Ascending aorta (tissue), 2 donors: Measurements from ENCODE around the gene SNX25. TPM values are rescaled to one million over a fixed set of nuclear protein-coding genes. Genes with fewer than 3 reads are reported as not detected.
A peak's percentile ranks its signal among the peaks of the same experiment; 100 is the strongest.

Experiments used
- DNase-seq, 2 donors: peaks; one replicate each; pipeline ENCODE4 v3.0.0-alpha.2; 2019; ENCODE audit warnings: low spot score in 2 of 2
- H3K27ac ChIP-seq, 2 donors: fragments of 200-600 bp; sonication (generic); one replicate each; pipeline ENCODE4 v1.5.1; 2016 to 2017; ENCODE audit warnings: mild to moderate bottlenecking in 1 of 2
- H3K27me3 ChIP-seq: fragments of 200-600 bp; sonication (generic); one replicate; pipeline ENCODE4 v1.5.1; 2017
- H3K36me3 ChIP-seq, 2 donors: fragments of 200-600 bp; sonication (generic); one replicate each; pipeline ENCODE4 v1.5.1; 2016
- H3K4me1 ChIP-seq, 2 donors: fragments of 200-600 bp; sonication (generic); one replicate each; pipeline ENCODE4 v1.5.1; 2016 to 2017; ENCODE audit warnings: mild to moderate bottlenecking in 1 of 2
- H3K4me3 ChIP-seq, 2 donors: fragments of 200-600 bp; sonication (generic); one replicate each; pipeline ENCODE4 v1.5.1; 2016 to 2017; ENCODE audit warnings: mild to moderate bottlenecking in 1 of 2
- H3K9me3 ChIP-seq, 2 donors: fragments of 200-600 bp; sonication (generic); one replicate each; pipeline ENCODE4 v1.5.1; 2016
- intact Hi-C: fragments of 100-400 bp; cut with DNase I; formaldehyde crosslinking; loops from one replicate; pipeline ENCODE4 v1.15.1; 2023
- total RNA-seq: library from RNA; depleted of rRNA; stranded (reverse); fragments of >200 nt; gene quantifications from one replicate; pipeline ENCODE4 v1.1.0, GENCODE V29; 2016
- TF ChIP-seq, protein P1 (sequence below), 3 experiments: fragments of 200-600 bp in 2 of 3; fragments of 450-650 bp in 1 of 3; sonication (generic) in 2 of 3; IDR thresholded peaks; one replicate each; pipeline ENCODE4 v1.5.1; 2016 to 2019; ENCODE audit warnings: antibody characterized with exemption in 3 of 3, mild to moderate bottlenecking in 1 of 3, moderate library complexity in 1 of 3

The SNX25 gene
- total RNA-seq, 1 donor from 2014 or later = 18.7 TPM

GRCh38 chr4:185352741-185353140 is 143.3 kb downstream of the SNX25 start:
- no peaks in the 10 kb centered on the region for H3K27me3 ChIP-seq
- peaks cover 0 to 4% of the 10 kb centered on the region in 2 donors for H3K4me1 ChIP-seq
- H3K27ac ChIP-seq = no peak overlapping the region
- H3K9me3 ChIP-seq = no peaks in the 10 kb centered on the region
- H3K4me3 ChIP-seq = no peak overlapping the region
- H3K36me3 ChIP-seq = peaks cover 25 to 27% of the 10 kb centered on the region in 2 donors
- no peak for DNase-seq
- intact Hi-C loops = no loop called here
- TF ChIP-seq, protein P1, sequence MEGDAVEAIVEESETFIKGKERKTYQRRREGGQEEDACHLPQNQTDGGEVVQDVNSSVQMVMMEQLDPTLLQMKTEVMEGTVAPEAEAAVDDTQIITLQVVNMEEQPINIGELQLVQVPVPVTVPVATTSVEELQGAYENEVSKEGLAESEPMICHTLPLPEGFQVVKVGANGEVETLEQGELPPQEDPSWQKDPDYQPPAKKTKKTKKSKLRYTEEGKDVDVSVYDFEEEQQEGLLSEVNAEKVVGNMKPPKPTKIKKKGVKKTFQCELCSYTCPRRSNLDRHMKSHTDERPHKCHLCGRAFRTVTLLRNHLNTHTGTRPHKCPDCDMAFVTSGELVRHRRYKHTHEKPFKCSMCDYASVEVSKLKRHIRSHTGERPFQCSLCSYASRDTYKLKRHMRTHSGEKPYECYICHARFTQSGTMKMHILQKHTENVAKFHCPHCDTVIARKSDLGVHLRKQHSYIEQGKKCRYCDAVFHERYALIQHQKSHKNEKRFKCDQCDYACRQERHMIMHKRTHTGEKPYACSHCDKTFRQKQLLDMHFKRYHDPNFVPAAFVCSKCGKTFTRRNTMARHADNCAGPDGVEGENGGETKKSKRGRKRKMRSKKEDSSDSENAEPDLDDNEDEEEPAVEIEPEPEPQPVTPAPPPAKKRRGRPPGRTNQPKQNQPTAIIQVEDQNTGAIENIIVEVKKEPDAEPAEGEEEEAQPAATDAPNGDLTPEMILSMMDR (IDR thresholded peaks at IDR 0.05) = no peak

DNA sequence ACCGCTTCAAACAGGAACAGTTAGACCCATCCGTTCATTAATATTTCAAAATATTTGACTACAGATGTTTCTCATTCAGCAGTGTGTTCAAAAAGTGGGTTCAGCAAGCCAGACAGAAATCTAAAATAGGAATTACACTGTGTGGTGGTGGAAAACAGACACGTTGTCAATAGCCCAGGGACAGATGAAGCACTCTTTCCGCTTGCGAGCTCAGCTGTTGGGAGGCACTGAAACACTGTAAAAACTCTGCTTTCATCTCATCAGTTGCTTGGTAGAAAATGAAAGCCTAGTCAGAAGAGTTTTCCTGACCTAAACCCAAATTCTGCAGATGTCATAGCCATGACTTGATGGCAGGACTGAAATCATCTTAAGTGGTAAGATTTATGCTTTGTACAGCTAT is 147.8 kb downstream of the SNX25 start:
- TF ChIP-seq, protein P1 (IDR thresholded peaks at IDR 0.05) = no peak
- intact Hi-C loops = loop anchor here (5.0 kb wide), 1 partner anchor 145 kb away; no protein-coding TSS in a partner anchor
- peak overlapping the region; percentile 84 to 90 for H3K27ac ChIP-seq

GRCh38 chr4:185357733-185358440 is 148.5 kb downstream of the SNX25 start:
- intact Hi-C loops = loop anchor here (2.0 to 5.0 kb wide), 3 partner anchors 13 to 146 kb away; partner anchors contain the start of gene LRP2BP
- TF ChIP-seq, protein P1 (IDR thresholded peaks at IDR 0.05) = no peak
- H3K9me3 ChIP-seq = no peaks in the 10 kb centered on the region
- H3K4me1 ChIP-seq = peaks cover 4 to 42% of the 10 kb centered on the region in 2 donors
- peaks cover 11 to 14% of the 10 kb centered on the region in 2 donors for H3K36me3 ChIP-seq
- no peak for DNase-seq
- no peak overlapping the region for H3K4me3 ChIP-seq
- H3K27me3 ChIP-seq = no peaks in the 10 kb centered on the region
- H3K27ac ChIP-seq = peak overlapping the region; percentile 84 to 90

More for the DNA sequence above, 147.8 kb downstream of the SNX25 start:
- Histone ChIP-seq H3K27me3 (no peaks in the 10 kb centered on the region), H3K36me3 (peaks cover 11 to 14% of the 10 kb centered on the region in 2 donors), H3K9me3 (no peaks in the 10 kb centered on the region), H3K4me3 (no peak overlapping the region), H3K4me1 (peaks cover 4 to 37% of the 10 kb centered on the region in 2 donors)
- DNase-seq = peak in 1 of 2 donors; percentile 72

DNA sequence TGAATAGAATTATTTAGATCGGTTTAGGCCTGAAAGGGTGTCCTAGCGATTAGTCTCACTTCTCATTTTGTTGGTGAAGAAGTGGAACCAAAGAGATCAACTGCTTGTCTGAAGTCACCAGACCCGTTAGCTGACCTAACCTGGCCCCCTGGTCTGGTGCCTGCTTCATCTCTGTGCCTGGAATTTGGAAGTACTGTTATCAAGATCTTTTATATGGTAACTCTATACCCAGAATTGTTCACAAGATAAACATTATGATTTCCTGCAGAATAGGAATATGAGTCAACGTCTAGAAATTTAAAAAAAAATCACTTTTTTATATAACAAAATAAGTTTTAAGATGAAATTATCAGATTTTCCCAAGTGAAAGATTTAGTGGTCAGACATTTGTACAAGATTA is 149.1 kb downstream of the SNX25 start:
- peak overlapping the region; percentile 84 to 90 for H3K27ac ChIP-seq
- TF ChIP-seq, protein P1 (IDR thresholded peaks at IDR 0.05) = no peak
- H3K27me3 ChIP-seq = no peaks in the 10 kb centered on the region
- DNase-seq = peak in 1 of 2 donors; percentile 79
- H3K36me3 ChIP-seq = peaks cover 11 to 14% of the 10 kb centered on the region in 2 donors
- H3K9me3 ChIP-seq = no peaks in the 10 kb centered on the region
- H3K4me1 ChIP-seq = peaks cover 4 to 48% of the 10 kb centered on the region in 2 donors
- no peak overlapping the region for H3K4me3 ChIP-seq
- intact Hi-C loops = loop anchor here (2.0 to 5.0 kb wide), 3 partner anchors 14 to 146 kb away; partner anchors contain the start of gene LRP2BP

DNA sequence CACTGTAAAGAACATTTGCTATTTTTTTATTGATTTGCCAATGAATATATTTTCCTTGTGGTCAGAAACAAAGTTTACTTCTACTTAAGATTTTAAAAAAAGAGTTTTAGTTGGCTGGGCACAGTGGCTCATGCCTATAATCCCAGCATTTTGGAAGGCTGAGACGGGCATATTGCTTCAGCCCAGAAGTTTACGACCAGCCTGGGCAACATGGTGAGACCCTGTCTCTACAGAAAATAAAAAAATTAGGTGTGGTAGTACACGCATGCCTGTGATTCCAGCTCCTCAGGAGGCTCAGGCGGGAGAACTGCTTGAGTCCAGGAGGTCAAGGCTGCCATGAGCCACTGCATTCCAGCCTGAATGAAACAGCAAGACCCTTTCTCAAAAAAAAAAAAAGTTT is 149.6 kb downstream of the SNX25 start:
- peak overlapping the region; percentile 84 to 90 for H3K27ac ChIP-seq
- peaks cover 5 to 53% of the 10 kb centered on the region in 2 donors for H3K4me1 ChIP-seq
- H3K4me3 ChIP-seq = no peak overlapping the region
- intact Hi-C loops = loop anchor here (2.0 to 5.0 kb wide), 3 partner anchors 14 to 147 kb away; partner anchors contain the start of gene LRP2BP
- peak in 1 of 2 donors; percentile 65 for DNase-seq
- TF ChIP-seq, protein P1 (IDR thresholded peaks at IDR 0.05) = no peak
- H3K9me3 ChIP-seq = no peaks in the 10 kb centered on the region
- peaks cover 11% of the 10 kb centered on the region in 2 donors for H3K36me3 ChIP-seq
- no peaks in the 10 kb centered on the region for H3K27me3 ChIP-seq
